Globus pallidus (tissue), 1 donor: Measurements from ENCODE around the gene PAPOLA.

ENCODE experiments used
- DNase-seq: peaks from one replicate; pipeline ENCODE4 v3.0.0-alpha.2; 2015; ENCODE audit warnings: low spot score

Gene PAPOLA

DNA sequence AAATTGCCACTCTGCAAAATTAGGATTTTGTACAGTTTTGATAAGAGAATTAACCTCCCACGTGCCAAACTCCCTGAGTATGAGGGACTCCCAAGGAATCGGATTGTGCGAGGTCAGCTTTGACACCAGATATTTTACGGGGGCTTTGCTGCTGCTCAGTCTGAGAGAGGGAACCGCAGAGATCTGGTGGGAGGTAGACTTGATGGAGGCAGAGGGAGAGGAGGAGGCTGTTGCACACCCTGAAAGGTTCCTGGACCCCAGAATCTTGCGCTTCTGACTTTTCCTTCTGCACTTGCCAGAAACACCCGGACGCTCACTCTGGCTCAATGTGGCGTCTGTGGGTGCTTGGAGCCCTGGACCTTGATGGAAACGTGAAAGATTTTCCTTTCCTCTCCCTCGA is 83.9 kb downstream of the PAPOLA start:
- DNase-seq = no peak

DNA sequence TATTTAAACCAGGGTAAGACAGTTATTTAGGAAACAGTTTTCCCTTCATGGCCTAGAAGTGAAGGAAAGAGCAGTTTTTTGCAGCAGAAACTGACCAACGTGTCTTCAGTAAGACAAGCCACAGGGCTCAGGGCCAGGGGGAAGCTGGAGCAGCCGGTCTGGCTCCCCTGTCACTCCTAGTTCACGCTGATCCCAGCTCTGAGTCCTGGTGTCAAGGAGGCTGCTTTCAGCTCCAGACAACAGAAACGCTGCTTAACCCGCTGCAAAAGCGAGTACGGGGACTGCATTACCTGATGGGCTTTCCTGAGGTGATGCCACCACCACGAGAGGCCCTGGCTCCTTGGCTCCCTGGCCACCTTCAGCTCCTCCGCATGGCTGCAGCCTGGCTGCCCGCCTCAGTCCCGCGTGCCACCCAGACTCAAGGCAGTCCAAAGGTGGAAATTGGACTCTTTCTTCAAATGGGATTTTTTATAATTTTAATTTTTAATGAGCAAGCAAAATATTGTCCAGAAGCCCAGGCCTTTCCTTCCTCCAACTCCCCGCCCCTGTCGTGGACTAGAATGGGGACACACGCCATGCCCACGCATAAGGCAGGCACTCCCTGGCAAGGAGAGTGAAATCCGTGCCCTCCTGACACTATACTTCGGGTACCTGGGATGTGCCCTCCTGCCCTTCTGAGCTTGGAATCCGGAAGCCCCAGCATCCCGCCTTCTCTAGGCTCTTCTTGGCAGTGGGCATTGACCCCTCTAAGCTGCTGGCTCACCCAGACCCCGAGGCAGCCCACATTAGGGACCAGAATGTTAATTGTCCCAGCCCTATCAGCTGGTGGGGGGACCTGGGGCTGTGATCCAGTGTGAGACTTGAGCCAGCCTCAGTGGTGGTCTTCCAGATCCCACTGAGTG is 85.0 kb downstream of the PAPOLA start:
- no peak for DNase-seq

DNA sequence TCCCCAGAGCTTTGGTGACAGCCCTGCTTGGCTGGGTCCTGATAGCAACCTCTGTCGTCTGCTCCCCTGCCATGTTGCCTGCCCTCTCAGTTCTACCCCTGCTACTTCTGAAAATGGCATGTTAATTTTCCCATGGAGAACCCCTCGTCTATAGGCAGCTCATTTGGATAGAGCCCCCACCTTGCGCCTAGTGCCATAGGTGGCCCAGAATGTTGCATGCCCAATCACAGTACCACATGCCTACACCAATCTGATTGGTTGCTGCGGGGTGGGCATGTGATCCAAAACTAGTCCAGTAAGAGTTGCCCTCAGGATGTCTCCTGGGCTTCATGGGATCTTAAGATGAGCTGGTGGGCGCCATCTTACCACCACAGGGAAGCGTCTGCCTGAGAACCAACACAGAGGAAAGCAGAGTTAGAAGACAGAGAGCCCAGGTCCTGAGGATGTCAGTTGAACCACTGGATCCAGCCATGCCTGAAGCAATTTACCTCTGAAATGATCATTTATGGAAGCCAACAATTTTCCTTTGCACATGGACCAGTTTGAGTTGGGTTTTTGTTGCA is 85.7 kb downstream of the PAPOLA start:
- no peak for DNase-seq

DNA sequence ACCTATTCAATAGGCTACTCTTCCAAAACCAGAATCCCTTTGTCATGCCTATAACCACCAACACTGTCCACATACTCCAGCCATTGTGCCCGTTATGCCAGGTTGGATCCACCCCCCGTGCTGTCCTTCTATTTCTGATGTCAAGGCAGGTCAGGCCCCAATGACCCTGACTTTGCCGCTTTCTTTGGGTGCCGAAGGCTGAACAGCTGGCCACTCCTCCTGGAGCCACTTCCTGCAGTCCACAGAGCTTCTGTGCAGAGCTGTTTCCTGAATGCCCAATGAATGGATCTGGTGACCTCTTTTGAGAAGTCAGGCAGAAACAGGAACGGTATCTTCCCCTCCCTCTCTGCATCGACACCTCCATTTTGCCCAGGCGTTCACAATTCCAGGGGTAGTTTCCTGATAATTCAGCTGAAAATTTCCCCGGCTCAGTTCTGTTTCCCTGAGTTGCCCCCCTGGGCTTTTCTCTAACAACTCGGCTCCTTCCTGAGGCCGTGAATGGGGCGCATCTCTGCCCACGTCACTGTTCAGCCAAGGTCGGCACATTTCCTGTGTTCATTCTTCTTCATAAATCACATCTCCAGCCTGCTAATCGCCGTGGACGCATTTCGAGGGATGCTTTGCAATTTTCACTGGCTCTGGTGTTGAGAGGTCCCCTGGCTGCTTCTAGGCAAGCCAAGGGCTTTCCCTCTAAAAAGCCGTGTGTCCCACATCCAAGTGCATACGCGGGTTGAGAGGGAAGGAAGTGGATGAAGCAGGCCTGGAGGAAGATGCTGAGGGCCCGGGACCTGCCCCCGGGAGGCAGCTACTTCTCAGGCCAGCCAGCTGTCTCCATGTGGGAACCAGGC is 86.5 kb downstream of the PAPOLA start:
- DNase-seq = no peak

DNA sequence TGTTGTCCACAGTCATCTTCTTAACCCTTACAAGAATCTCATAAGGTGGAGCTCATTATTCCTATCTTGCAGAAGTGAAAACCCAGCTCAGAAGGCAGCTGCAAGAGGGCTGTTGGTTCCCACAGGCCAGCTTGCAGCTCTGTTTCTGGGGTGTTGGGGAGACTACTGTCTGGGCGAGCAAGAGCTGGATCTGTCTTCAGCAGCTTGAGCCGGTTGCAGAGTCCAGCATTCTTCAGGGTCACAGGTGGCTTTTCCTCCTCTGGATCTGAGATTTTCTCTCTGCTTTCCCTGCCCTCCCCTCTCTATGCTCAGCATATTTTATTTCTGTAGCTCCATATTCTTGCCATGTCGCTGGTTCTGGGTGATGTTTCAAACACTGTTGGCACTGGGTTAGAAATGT is 87.4 kb downstream of the PAPOLA start:
- DNase-seq = no peak

DNA sequence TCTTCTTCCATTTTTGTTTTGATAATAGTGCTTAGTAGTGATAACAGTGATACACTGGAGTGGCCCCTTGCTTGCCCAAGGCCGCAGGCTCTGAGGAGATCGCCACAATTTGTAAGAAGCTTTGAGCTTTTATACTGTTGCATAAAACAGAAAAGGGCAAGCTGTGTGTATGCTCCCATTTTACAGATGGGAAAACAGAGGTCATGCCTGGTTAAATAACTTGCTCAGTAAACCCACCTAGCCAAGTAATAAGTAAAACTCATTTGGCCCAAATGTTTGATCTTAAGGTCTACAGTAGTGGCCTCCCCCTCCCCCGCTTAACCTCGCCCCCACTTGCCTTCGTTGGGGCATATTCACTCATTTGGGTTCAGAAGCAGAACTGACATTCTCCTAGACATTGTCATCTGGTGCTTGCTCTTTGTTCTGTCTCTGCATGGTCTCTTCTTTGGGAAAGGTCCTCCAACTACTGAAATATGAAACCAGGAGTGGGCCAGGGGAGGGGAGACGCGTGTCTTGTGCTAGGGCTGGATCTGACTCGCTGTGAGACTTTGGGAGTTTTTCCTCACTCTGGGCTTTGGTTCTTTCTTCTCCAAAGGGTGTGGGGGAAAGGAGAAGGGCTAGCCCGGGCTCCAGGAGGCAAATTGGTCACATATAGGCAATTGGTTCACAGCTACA is 88.1 kb downstream of the PAPOLA start:
- DNase-seq = no peak

DNA sequence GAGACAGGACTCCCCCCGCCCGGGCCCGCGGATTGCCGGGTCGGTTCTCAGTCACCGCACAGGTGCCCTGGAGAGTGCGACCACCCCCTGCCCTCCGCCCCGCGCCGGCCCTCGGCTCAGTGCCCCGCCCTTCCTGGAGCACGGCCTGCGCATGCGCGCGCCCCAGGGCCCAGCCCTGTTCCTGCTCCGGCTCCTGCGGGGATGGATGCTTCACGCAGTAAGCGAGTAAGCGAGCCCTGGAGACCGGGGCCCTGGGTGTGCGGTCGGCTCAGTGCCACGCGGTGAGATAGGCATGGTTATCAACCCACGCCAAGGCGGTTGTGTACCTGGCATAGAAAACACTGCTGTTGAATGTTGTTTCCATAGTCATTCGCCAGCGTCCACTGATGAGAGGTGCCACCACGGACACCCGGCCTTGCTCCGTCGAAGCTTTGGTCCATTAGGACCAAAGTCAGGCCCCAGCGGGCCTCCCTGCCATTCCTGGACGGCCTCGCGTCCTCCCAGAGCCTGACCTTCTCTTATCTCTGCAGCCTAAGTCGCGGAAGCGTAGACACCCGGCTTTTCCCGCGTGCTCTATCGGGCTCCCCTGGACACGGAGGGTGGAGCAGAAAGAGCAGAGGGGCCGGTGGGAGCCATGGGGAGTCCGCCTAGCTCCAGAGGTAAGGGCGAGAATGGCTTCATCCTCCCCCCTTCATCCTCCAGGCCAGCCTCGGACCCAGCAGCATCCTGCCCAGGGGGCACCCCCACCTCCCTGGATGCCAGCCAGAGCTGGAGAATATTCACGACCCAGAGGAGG is 90.6 kb downstream of the PAPOLA start:
- peak; percentile 5 for DNase-seq

DNA sequence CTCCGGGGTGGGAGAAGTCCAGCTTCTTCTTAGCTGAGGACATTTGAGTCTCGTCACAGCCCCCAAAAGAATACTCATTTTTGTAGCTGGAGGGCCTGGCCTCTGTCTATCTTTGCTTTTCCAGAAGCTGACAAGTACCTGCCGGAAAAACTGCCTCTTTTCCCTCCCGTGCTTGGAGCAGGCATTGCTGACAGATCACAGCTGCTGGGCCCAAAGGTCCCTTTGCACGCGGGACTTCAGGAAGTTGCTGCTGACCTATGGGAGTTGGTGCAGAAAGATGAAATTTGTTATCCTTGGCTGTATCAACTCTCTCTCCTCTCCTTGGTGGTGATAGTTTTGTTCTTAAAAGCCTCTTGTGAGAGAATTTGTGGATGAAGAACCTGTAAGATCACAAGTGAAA is 92.8 kb downstream of the PAPOLA start:
- no peak for DNase-seq

DNA sequence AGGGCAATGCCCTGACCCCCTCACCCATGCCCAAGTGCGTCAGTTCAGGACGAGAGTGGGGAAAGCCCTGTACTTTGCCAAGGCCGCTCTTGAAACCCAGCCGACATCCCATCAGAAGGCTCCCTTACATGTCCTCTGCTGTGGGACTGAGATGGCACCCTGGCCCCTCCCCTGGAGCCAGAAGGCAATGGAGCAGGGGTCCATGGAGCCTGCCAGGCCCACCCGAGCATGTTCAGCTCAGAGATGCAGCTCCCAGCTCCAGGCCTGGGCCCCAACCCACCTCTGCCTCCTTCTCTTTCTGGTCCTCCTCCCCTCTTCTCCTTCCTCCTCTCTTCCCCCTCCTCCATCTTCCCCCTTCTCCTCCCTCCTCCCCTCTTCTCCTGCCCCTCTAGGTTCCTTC is 95.5 kb downstream of the PAPOLA start:
- DNase-seq = no peak

DNA sequence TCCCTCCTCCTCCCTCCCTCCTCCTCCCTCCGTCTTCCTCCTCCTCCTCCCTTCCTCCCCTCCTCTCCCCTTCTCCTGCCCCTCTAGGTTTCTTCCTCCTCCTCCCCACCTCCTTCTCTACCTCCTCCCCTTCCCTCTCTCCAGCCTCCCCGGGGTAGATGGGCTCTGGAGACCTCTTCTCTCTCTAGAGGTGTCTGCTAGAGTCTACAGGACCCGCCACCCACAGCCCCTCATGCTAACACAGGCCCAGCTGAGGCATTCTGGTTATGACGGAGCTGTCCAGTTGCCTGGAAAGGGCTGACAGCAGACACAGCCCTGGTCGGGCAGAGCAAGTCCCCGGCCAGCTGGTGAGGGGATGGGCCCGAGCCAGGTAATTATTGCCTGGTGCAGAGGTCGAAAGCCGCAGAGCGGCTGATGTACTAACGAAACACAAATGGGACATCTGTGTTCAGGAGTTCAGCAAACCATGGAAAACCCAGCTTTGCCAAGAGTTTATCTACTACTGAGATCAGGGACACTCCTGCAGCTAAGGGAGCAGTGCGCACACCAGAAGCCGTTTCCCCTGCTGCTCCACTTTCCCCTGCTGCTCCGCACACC is 96.2 kb downstream of the PAPOLA start:
- no peak for DNase-seq

DNA sequence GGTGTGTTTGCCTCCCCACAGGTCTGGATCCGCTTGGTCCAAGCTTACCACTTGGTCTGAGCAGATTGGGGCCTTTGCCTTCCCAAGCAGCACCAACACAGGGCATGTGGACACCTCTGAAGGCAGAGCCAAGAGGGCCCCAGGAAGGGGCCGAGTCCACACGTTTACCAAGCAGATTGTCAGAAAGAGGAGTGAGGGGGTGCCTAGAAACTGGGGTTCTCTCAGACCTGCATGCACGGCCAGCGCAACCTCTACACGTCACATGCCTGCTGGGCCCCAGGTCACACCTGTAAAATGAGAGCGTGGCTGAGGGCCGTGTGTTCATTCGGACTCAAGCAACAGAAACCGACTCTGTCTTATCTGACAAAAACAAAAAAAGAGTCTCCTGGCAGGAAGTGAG is 96.9 kb downstream of the PAPOLA start:
- no peak for DNase-seq

DNA sequence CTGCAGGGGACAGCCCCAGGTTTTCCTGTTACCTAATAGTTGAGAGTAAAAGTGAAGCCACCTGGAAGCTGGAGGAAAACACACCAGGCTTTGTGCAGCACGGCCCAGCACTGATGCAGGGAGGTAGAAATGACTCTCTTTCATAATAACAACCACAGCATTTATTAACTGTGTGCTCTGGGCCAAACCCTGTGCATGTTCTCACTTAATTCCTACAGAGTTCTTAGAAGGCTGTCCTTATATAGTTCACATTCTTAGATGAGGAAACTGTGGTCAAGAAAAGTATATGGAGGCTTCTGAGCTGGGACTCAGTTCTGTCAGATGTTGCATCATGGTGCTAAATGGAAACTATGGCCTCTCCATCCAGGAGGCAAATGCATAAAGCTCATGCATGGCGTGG is 100.0 kb downstream of the PAPOLA start:
- no peak for DNase-seq

DNA sequence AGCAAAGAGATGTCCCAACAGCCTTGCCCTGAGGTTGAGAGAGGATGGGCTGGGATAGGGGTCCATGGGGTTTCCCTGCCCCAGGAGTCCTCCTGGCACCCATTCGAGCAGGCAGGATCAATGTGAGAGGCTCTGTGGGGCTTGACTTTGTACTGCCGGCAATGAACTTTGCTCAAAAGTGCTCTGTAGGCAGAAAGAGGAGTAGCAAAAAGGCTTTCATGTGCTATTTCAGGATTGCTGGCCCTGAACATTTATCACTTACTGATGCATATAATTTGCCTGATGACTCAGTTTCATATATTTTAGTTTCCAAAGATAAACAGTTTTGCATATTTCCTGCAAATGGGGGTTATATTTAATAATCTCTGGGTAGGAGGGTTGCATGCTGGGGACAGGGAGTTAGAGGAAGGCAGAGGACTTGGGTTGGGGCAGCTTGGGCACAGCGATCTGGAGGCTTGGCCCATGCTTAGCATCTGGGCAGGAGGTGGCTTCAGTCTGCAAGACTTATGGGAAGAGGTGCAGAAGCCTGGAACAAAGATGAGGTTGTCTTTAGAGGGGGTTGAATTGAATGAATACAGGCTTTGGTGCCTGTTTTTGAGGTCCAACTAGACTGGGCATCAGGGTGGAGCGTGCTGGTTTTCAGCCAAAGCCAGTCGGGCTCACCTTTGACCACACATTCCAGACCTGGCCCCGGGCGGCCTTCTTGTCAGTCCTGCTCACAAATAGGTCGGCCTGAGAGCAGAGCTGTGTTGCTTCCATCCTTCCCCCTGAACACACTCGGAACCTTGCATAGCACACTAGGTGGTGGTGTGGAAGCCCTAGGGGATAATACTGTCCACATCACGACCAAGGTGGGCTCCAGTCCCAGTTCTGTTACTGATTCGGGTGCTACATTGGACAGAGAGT is 101.4 kb downstream of the PAPOLA start:
- no peak for DNase-seq

DNA sequence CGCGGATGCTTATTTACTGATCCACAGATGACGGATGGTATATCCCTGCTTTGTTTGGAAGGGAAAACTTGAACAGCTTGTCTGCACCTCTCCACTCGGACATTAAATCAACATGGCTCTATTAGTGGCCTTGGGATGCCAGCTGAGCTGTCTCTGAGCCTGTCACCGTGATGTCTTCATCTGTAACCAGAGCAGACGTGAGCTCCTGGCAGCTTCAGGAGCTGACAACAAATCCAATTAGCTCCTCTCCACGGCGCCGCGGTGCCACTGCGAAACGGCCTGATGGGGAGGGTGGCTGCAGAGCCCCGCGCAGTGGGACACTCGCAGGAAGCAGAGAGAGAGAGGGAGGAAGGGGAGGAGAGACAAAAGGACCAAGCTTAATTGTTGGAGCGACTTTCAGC is 112.3 kb downstream of the PAPOLA start:
- no peak for DNase-seq

DNA sequence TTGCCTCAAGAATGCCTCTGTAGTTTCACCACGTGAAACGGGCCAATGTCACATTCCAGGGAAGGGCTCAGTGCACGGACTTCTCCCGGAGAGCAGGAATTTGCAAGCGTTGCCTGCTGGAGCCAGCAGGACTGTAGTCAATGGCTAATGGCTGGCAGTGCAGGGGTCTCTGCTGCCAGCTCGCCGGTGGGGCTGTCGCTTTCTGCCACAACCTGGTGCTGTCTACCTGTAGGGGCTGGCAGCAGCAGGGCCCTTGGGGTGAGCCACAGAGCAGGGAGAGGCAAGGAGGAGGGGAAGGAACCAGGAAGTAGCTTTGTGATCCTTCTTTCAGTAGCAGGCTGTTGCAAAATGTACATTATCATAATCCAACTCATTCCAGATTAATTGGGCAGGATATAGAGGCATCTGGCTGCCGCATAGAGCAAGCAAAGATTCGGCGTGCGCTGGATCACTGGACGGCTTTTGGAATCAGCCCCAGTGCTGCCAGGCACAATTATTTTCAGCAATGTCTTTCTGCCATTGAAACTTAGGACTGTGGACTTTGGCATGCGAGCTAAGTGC is 114.1 kb downstream of the PAPOLA start:
- no peak for DNase-seq
